ENCODE data around the gene SMLR1. TPM values are rescaled to one million over a fixed set of nuclear protein-coding genes. Genes with fewer than 3 reads are reported as not detected.

SMLR1 gene
- total RNA-seq, 1 donor from 2014 or later, result not detected

DNA sequence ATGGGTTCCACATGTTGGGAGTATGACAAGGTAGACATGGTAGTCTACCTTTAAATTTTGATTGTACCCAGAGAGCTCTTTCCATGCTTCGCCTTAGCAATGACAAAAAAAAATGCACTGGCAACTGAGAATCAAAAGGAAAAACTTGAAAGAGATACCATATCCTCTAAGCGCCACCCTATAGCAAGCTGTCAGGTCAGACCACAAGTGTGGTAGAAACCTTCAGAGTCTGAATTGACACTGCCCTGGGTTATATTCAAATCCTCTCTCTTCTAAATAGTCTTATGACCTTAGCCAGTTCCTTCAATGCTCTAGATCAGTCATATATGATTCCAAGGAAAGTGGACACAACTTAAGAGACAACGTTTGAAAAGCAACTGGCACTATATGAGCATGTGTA lies 45.6 kb upstream of the SMLR1 start:
- intact Hi-C loops (cut with DNase I), result no loop called here
- H3K4me1 ChIP-seq, result peaks cover 6% of the 10 kb centered on the region
- H3K27ac ChIP-seq, result no peak overlapping the region
- no peak for DNase-seq (ENCODE audit: extremely low spot score in 2 of 2)
- H3K36me3 ChIP-seq, result no peaks in the 10 kb centered on the region
- TF ChIP-seq CTCF (IDR thresholded peaks at IDR 0.05) (no peak), POLR2AphosphoS5 (IDR thresholded peaks at IDR 0.05; ENCODE audit: insufficient read depth in 1 of 2, low read depth in 1 of 2) (no peak), POLR2A (IDR thresholded peaks at IDR 0.05) (no peak)
- H3K9me3 ChIP-seq, result no peaks in the 10 kb centered on the region
- no peak overlapping the region for H3K4me3 ChIP-seq
- H3K27me3 ChIP-seq, result no peaks in the 10 kb centered on the region

- H3K27me3 ChIP-seq, result no peaks in the 10 kb centered on the region
- no peaks in the 10 kb centered on the region for H3K9me3 ChIP-seq
- DNase-seq (ENCODE audit: extremely low spot score in 2 of 2), result no peak
- TF ChIP-seq POLR2A (IDR thresholded peaks at IDR 0.05) (no peak), POLR2AphosphoS5 (IDR thresholded peaks at IDR 0.05; ENCODE audit: insufficient read depth in 1 of 2, low read depth in 1 of 2) (no peak), CTCF (IDR thresholded peaks at IDR 0.05) (no peak)
- intact Hi-C loops (cut with DNase I), result no loop called here
- peaks cover 6% of the 10 kb centered on the region for H3K4me1 ChIP-seq
- H3K27ac ChIP-seq, result no peak overlapping the region
- no peak overlapping the region for H3K4me3 ChIP-seq
- H3K36me3 ChIP-seq, result no peaks in the 10 kb centered on the region
Measured at GRCh38 chr6:130783416-130784107, 43.6 kb upstream of the SMLR1 start.

DNA sequence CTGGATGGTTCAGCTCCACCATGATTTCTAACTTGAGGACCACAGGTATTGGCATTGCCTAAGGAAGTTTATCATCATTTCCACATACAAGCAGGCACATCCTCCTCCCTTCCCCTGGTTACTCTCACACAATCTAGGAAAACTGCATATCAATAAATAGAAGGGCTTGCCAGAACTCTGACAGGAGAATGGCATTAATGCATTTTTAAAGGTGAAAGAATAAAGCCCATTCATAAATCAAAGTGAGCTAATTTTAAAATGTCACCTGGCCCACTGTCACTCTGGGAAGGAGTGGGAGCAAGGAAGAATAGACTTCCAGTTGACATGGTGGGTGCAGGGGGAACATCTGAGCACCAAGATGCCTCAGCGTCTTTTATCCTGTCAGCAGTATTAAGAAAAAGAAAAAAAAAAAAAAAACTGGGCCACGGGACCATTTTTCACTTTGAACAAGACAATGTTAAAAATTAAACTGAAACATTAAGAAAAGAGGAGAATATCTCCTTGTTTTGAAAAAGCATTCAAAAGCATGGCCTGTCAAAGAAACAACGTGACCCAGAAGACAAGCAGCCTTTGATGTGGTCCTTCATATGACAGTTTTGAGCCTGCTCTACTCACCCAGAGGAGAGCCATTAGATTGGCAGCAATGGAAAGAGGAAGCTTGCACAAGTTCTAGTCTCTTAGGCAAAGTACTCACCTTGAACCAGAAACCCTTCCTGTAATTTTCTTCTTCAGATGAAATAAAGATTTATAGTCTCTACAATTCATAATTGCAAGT lies 39.3 kb upstream of the SMLR1 start:
- TF ChIP-seq POLR2AphosphoS5 (IDR thresholded peaks at IDR 0.05; ENCODE audit: insufficient read depth in 1 of 2, low read depth in 1 of 2), result no peak
- TF ChIP-seq CTCF (IDR thresholded peaks at IDR 0.05), result no peak
- no peak for TF ChIP-seq POLR2A (IDR thresholded peaks at IDR 0.05)
- Histone ChIP-seq H3K36me3 (no peaks in the 10 kb centered on the region), H3K9me3 (no peaks in the 10 kb centered on the region), H3K4me1 (no peaks in the 10 kb centered on the region), H3K27me3 (no peaks in the 10 kb centered on the region), H3K27ac (no peak overlapping the region), H3K4me3 (no peak overlapping the region)
- intact Hi-C loops (cut with DNase I), result no loop called here
- DNase-seq (ENCODE audit: extremely low spot score in 2 of 2), result no peak

GRCh38 chr6:130788954-130789353 lies 38.3 kb upstream of the SMLR1 start:
- Histone ChIP-seq H3K36me3 (no peaks in the 10 kb centered on the region), H3K4me1 (no peaks in the 10 kb centered on the region), H3K27me3 (no peaks in the 10 kb centered on the region), H3K4me3 (no peak overlapping the region), H3K9me3 (no peaks in the 10 kb centered on the region), H3K27ac (no peak overlapping the region)
- TF ChIP-seq CTCF (IDR thresholded peaks at IDR 0.05) (no peak), POLR2AphosphoS5 (IDR thresholded peaks at IDR 0.05; ENCODE audit: insufficient read depth in 1 of 2, low read depth in 1 of 2) (no peak), POLR2A (IDR thresholded peaks at IDR 0.05) (no peak)
- intact Hi-C loops (cut with DNase I), result no loop called here
- DNase-seq (ENCODE audit: extremely low spot score in 2 of 2), result no peak
